Articular chondrocyte of knee joint (primary cell): ENCODE data around the gene C1S. TPM values are rescaled to one million over a fixed set of nuclear protein-coding genes. Genes with fewer than 3 reads are reported as not detected.

Experiments used
- small RNA-seq: library from RNA; depleted of rRNA; stranded (forward); fragments of <200 nt; gene quantifications from one replicate; pipeline ENCODE3, GENCODE V24; 2012
- total RNA-seq: library from RNA; depleted of rRNA; stranded (reverse); fragments of >200 nt; gene quantifications from 2 replicates; pipeline ENCODE4 v1.2.3, GENCODE V29; 2012

The C1S gene
- total RNA-seq = 381 and 511 TPM in 2 replicates

DNA sequence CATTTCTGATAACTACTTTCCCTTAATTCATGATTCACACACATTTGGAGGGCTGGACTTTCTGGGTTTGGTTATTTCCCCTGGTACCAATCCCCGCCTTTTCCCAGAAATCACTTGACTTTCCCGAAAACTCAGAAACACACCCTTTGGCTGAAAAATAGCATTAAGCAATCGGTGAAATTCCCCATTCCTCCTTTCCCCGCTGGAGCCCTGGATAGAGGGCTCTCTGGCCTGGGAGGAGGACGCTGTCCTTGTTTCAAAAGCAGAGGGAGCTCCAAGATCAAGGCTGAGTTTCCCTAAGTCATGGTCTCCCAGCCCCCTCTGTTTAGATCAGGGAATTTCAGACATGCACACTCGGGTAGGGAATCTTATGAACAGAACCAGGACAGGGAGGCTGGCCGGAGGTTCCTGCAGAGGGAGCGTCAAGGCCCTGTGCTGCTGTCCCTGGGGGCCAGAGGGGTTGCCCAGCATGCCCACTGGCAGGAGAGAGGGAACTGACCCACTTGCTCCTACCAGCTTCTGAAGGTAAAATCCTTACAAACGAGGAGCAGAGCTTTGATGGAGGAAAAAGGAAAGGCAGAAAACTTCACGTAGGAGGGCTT lies at the start of gene C1S:
C1S (plus strand) TSS at position 366 of the 602 bp plus-strand sequence. CDS start 1,195 bp downstream, outside the sequence.

GRCh38 chr12:7018350-7019042 lies 42.0 kb upstream of the C1S start, which contains the start of gene LPCAT3:
Gene LPCAT3 (minus strand): TSS chr12:7018476. CDS start chr12:7018424, 52 bp downstream.

DNA sequence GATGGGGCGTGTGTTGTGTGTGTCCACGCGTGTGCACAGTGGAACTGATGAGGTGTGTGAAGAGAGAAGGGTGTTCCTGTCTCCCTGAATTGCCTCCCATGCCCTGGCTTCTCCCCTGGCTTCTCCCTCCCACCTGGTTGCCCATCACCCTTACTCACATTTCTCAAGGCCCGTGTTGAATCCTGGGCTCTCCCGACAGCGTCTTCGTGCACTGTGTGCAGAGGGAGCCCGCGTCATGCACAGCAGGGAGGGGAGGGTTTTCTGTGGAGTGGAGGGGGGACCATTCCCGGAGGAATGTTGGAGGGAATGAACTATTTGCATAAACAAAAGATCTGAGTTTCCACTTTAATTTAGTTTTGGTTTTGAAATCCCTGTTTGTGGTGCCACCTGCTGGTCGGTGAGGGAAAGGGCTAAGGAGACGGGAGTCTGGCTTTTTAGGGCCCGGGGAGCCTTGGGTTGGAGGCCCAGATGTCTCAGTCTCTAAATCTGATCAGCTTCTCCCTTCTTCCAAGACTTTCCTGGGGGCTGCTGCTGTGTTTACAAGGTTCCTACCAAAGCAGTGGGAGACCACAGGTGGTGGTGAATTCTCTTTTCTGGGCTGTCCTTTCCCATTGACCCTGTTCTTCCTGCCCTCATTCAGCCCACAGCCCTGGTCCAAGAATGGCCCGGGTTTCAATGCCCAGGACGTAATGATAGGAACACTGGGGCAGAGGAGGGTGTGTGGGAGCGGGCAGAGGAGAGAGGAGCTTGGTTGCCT lies 31.9 kb downstream of the C1S start, which contains the start of gene C1R:
C1R (minus strand) TSS at position 217 of the 757 bp plus-strand sequence; CDS start at position 160, 57 bp downstream.

GRCh38 chr12:7108796-7109571 lies 48.5 kb downstream of the C1S start, which contains the start of gene C1RL:
Gene C1RL (minus strand): TSS chr12:7109214. CDS start chr12:7109180, 34 bp downstream.

Small RNA genes within 50 kb of the gene (small RNA-seq; reads per million reads assigned to genes)
- gene AC006512.1 = not detected
- not detected for gene RNU6-485P

Other genes starting within 250 kb of the C1S start
- 1.3 and 2.7 TPM in 2 replicates for gene GPR162, start 238.9 kb upstream of the C1S start, total RNA-seq
- gene P3H3, start 232.3 kb upstream of the C1S start, total RNA-seq = 65.1 and 65.5 TPM in 2 replicates
- 3.7 and 4.3 TPM in 2 replicates for gene GNB3, start 219.8 kb upstream of the C1S start, total RNA-seq
- 14.9 and 18.7 TPM in 2 replicates for gene CDCA3, start 209.4 kb upstream of the C1S start, total RNA-seq
- 67.8 and 73.4 TPM in 2 replicates for gene USP5, start 208.6 kb upstream of the C1S start, total RNA-seq
- 717 and 807 TPM in 2 replicates for gene TPI1, start 193.2 kb upstream of the C1S start, total RNA-seq
- gene SPSB2, start 187.4 kb upstream of the C1S start, total RNA-seq = 5.6 and 5.9 TPM in 2 replicates
- 9.6 and 9.8 TPM in 2 replicates for gene LRRC23, start 155.9 kb upstream of the C1S start, total RNA-seq
- gene ENO2, start 146.1 kb upstream of the C1S start, total RNA-seq = 13.0 and 16.3 TPM in 2 replicates
- 9.7 and 12.5 TPM in 2 replicates for gene ATN1, start 132.8 kb upstream of the C1S start, total RNA-seq
- gene RNU7-1, start 116.9 kb upstream of the C1S start, total RNA-seq = not detected in 2 replicates
- gene C12orf57, start 116.7 kb upstream of the C1S start, total RNA-seq = 120 TPM in 2 replicates
- 0.43 and 0.91 TPM in 2 replicates for gene PTPN6, start 109.4 kb upstream of the C1S start, total RNA-seq
- 134 and 183 TPM in 2 replicates for gene PHB2, start 90.1 kb upstream of the C1S start, total RNA-seq
- gene EMG1, start 89.8 kb upstream of the C1S start, total RNA-seq = 29.0 and 30.4 TPM in 2 replicates
- 11.5 and 18.2 TPM in 2 replicates for gene LPCAT3, start 42.2 kb upstream of the C1S start, total RNA-seq
- 330 and 427 TPM in 2 replicates for gene C1R, start 31.7 kb downstream of the C1S start, total RNA-seq
- 62.4 and 72.3 TPM in 2 replicates for gene C1RL, start 48.5 kb downstream of the C1S start, total RNA-seq
- gene RBP5, start 68.2 kb downstream of the C1S start, total RNA-seq = not detected in 2 replicates
- gene CLSTN3, start 69.7 kb downstream of the C1S start, total RNA-seq = 8.9 and 10.5 TPM in 2 replicates
- 25.9 and 30.8 TPM in 2 replicates for gene PEX5, start 129.0 kb downstream of the C1S start, total RNA-seq
- not detected in 2 replicates for gene ACSM4, start 243.4 kb downstream of the C1S start, total RNA-seq